Body of pancreas (tissue), 4 donors: ENCODE measurements around the gene PAPPA2.

Source experiments
- CTCF ChIP-seq, 7 experiments: fragments of 450-650 bp in 4 of 7; fragments of 200-600 bp in 3 of 7; sonication (generic) in 3 of 7; IDR thresholded peaks; one replicate each; pipeline ENCODE4 v1.5.1; 2016 to 2019; ENCODE audit warnings: antibody characterized with exemption in 7 of 7
- POLR2A ChIP-seq, 3 donors: fragments of 450-650 bp; IDR thresholded peaks; one replicate each; pipeline ENCODE4 v1.6.1; 2016; ENCODE audit warnings: antibody characterized with exemption in 3 of 3, mild to moderate bottlenecking in 2 of 3

GRCh38 chr1:176612791-176613190 lies 149.8 kb downstream of the PAPPA2 start:
- TF ChIP-seq CTCF (IDR thresholded peaks at IDR 0.05) (no peak), POLR2A (IDR thresholded peaks at IDR 0.05) (no peak)
